Chondrocyte (in vitro differentiated cells): ENCODE measurements around the gene SMIM17. TPM values are rescaled to one million over a fixed set of nuclear protein-coding genes. Genes with fewer than 3 reads are reported as not detected.

ENCODE experiments used
- DNase-seq: peaks from one replicate; pipeline ENCODE4 v3.0.0; 2021; ENCODE audit warnings: mixed read lengths, low spot score
- H3K27ac Mint-ChIP-seq: one replicate; pipeline ENCODE4 v1.8.0; 2021; ENCODE audit warnings: mild to moderate bottlenecking, moderate library complexity, mixed read lengths; ENCODE audit not compliant: unreplicated experiment
- H3K27me3 Mint-ChIP-seq: 2 replicates; pipeline ENCODE4 v1.8.0; 2021; ENCODE audit warnings: low read depth, mixed read lengths
- H3K36me3 Mint-ChIP-seq: 2 replicates; pipeline ENCODE4 v1.8.0; 2021; ENCODE audit warnings: low read depth, mixed read lengths
- H3K4me1 Mint-ChIP-seq: 2 replicates; pipeline ENCODE4 v1.8.0; 2021; ENCODE audit warnings: low read depth, mild to moderate bottlenecking, mixed read lengths
- H3K4me3 Mint-ChIP-seq: one replicate; pipeline ENCODE4 v1.8.0; 2021; ENCODE audit warnings: mild to moderate bottlenecking, moderate library complexity, mixed read lengths; ENCODE audit not compliant: unreplicated experiment
- H3K9me3 Mint-ChIP-seq: 2 replicates; pipeline ENCODE4 v1.8.0; 2021; ENCODE audit warnings: low read depth, mixed read lengths
- CTCF ChIP-seq: fragments of 200-600 bp; sonication (generic); IDR thresholded peaks from 2 replicates; pipeline ENCODE4 v1.5.0; 2021; ENCODE audit warnings: antibody characterized with exemption, mild to moderate bottlenecking, moderate library complexity
- total RNA-seq: library from RNA; stranded (reverse); gene quantifications from 3 replicates; pipeline ENCODE4 v1.2.1, GENCODE V29; 2021

Gene SMIM17
- total RNA-seq, 1 donor from 2014 or later: 0.20 TPM

DNA sequence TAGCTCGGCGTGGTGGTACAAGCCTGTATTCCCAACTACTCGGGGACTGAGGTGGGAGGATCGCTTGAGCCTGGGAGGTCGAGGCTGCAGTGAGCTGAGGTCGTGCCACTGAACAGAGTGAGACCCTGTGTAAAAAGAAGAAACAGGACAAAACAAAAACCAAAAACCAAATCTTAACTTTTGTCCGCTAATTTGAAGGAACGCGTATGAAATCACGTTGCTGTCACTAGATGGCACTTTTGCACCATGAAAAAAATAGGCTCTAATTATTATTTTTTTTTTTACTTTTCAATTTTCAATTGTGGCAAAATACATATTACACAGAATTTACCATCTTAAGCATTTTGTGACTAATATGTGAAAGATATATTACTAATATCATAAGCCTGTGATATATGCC lies 46.2 kb downstream of the SMIM17 start:
- Mint-ChIP-seq H3K4me1 (no peaks in the 10 kb centered on the region), H3K27me3 (no peaks in the 10 kb centered on the region), H3K36me3 (no peaks in the 10 kb centered on the region), H3K4me3 (no peak overlapping the region), H3K27ac (no peak overlapping the region), H3K9me3 (peaks cover 50% of the 10 kb centered on the region)
- peak; percentile 18 for TF ChIP-seq CTCF
- no peak for DNase-seq

GRCh38 chr19:56690670-56691069 lies 47.7 kb downstream of the SMIM17 start:
- peaks cover 41% of the 10 kb centered on the region for H3K9me3 Mint-ChIP-seq

DNA sequence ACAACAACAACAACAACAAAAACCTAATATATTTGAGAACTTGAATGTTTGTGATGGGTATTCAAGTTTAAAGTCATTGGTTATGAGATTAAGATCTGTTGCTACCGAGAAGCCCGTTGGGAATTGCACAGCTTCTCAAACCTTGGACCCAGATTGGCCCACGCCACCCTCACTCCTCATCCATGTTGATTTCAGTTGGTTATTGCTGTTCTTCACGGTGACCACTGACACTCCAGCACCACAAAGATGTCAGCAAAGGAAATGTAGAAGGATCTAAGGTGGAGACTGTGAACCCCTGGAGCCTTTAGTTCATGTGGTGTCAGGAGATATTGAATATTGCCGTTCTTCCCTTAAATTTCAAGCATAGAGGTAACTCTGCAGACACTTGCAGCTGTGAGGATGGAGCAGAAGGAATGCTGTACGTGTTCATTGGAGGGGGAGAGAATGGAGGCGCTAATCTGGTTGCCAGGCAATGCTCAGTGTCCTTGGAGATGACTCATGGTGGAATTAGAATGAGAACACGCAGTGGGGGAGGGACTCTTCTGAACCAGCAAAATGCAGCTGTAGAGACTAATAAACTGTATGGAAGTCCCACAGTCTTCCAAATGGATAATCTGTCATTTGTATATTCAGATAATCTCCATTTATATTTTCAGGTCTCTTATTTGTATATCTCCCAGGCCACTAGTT lies 49.4 kb downstream of the SMIM17 start:
- Mint-ChIP-seq H3K4me1 (no peaks in the 10 kb centered on the region), H3K27me3 (no peaks in the 10 kb centered on the region), H3K9me3 (peaks cover 32% of the 10 kb centered on the region), H3K36me3 (no peaks in the 10 kb centered on the region), H3K4me3 (no peak overlapping the region), H3K27ac (no peak overlapping the region)
- DNase-seq: no peak
- TF ChIP-seq CTCF: no peak

More at GRCh38 chr19:56690670-56691069, 47.7 kb downstream of the SMIM17 start:
- Mint-ChIP-seq H3K27me3 (no peaks in the 10 kb centered on the region), H3K36me3 (no peaks in the 10 kb centered on the region), H3K27ac (no peak overlapping the region), H3K4me3 (no peak overlapping the region), H3K4me1 (no peaks in the 10 kb centered on the region)
- TF ChIP-seq CTCF: no peak
- no peak for DNase-seq

- no peaks in the 10 kb centered on the region for H3K4me1 Mint-ChIP-seq
- no peak overlapping the region for H3K4me3 Mint-ChIP-seq
- H3K9me3 Mint-ChIP-seq: peaks cover 40% of the 10 kb centered on the region
Measured at GRCh38 chr19:56699552-56699951, 56.6 kb downstream of the SMIM17 start.

DNA sequence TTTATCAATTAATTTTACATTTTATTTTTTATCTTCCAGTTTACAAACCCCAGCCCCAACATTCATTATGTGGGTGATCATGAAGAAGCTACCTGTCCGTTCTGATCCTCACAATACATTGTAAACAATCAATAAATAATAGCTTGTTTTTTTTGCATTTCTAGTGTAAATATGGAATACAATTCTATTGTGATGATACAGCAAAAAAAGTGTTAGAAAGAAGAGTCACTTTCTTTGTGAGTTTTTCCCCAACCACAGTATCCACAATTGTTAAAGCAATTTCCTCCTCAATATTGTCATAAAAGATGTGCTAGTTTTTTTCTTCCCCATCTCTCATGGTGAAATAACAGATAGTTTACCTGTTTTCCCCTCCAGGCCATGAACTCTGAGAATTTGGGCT lies 58.9 kb downstream of the SMIM17 start:
- DNase-seq: no peak
- peaks cover 3% of the 10 kb centered on the region for H3K36me3 Mint-ChIP-seq
- no peak for TF ChIP-seq CTCF
- H3K4me3 Mint-ChIP-seq: no peak overlapping the region
- H3K27me3 Mint-ChIP-seq: no peaks in the 10 kb centered on the region
- H3K9me3 Mint-ChIP-seq: peaks cover 50% of the 10 kb centered on the region
- H3K27ac Mint-ChIP-seq: no peak overlapping the region
- no peaks in the 10 kb centered on the region for H3K4me1 Mint-ChIP-seq

More at GRCh38 chr19:56699552-56699951, 56.6 kb downstream of the SMIM17 start:
- DNase-seq: no peak
- no peak for TF ChIP-seq CTCF
- Mint-ChIP-seq H3K27ac (no peak overlapping the region), H3K36me3 (peaks cover 3% of the 10 kb centered on the region), H3K27me3 (no peaks in the 10 kb centered on the region)
